Central memory CD8-positive, alpha-beta T cell (primary cell): ENCODE measurements around the gene POLDIP3.
"Not testable (repeated sequence)": the region's sequence is repeated elsewhere in the genome, so short reads cannot be mapped to it uniquely, and the experiment has no call there.

Source experiments
- ATAC-seq: fragments of 150-1000 bp; cut with Tn5 transposase; replicated peaks from 2 replicates; pipeline ENCODE4 v1.10.0; 2022; ENCODE audit warnings: mild to moderate bottlenecking, moderate FRiP score, moderate number of reproducible peaks; ENCODE audit not compliant: poor library complexity, severe bottlenecking; ENCODE audit errors: extremely low read depth
- DNase-seq, 2 donors: peaks; one replicate each; pipeline ENCODE4 v3.0.0; 2021; ENCODE audit warnings: low spot score in 2 of 2
- H3K27ac Mint-ChIP-seq: one replicate; pipeline ENCODE4 v1.8.0; 2022; ENCODE audit warnings: low read depth, mild to moderate bottlenecking, moderate library complexity, mixed read lengths
- H3K27me3 Mint-ChIP-seq: one replicate; pipeline ENCODE4 v1.8.0; 2022; ENCODE audit warnings: mixed read lengths
- H3K36me3 Mint-ChIP-seq: one replicate; pipeline ENCODE4 v1.8.0; 2022; ENCODE audit warnings: mild to moderate bottlenecking, moderate library complexity, mixed read lengths; ENCODE audit not compliant: insufficient read depth
- H3K4me1 Mint-ChIP-seq: one replicate; pipeline ENCODE4 v1.8.0; 2022; ENCODE audit warnings: mixed read lengths
- H3K4me3 Mint-ChIP-seq: one replicate; pipeline ENCODE4 v1.8.0; 2022; ENCODE audit warnings: mild to moderate bottlenecking, moderate library complexity, mixed read lengths
- H3K9me3 Mint-ChIP-seq: one replicate; pipeline ENCODE4 v1.8.0; 2022; ENCODE audit warnings: mixed read lengths

The POLDIP3 gene

GRCh38 chr22:42584364-42584940 lies 30.2 kb downstream of the POLDIP3 start:
- Mint-ChIP-seq H3K4me1 (peaks cover 23% of the 10 kb centered on the region), H3K36me3 (peaks cover 59% of the 10 kb centered on the region), H3K27me3 (no peaks in the 10 kb centered on the region), H3K9me3 (no peaks in the 10 kb centered on the region), H3K27ac (no peak overlapping the region), H3K4me3 (no peak overlapping the region)
- no peak for ATAC-seq
- no peak for DNase-seq

GRCh38 chr22:42582987-42583386 lies 31.7 kb downstream of the POLDIP3 start:
- peaks cover 23% of the 10 kb centered on the region for H3K4me1 Mint-ChIP-seq
- peaks cover 52% of the 10 kb centered on the region for H3K36me3 Mint-ChIP-seq
- DNase-seq (no peak), ATAC-seq (no peak)
- H3K27ac Mint-ChIP-seq, result no peak overlapping the region
- no peaks in the 10 kb centered on the region for H3K27me3 Mint-ChIP-seq
- H3K9me3 Mint-ChIP-seq, result no peaks in the 10 kb centered on the region
- no peak overlapping the region for H3K4me3 Mint-ChIP-seq

DNA sequence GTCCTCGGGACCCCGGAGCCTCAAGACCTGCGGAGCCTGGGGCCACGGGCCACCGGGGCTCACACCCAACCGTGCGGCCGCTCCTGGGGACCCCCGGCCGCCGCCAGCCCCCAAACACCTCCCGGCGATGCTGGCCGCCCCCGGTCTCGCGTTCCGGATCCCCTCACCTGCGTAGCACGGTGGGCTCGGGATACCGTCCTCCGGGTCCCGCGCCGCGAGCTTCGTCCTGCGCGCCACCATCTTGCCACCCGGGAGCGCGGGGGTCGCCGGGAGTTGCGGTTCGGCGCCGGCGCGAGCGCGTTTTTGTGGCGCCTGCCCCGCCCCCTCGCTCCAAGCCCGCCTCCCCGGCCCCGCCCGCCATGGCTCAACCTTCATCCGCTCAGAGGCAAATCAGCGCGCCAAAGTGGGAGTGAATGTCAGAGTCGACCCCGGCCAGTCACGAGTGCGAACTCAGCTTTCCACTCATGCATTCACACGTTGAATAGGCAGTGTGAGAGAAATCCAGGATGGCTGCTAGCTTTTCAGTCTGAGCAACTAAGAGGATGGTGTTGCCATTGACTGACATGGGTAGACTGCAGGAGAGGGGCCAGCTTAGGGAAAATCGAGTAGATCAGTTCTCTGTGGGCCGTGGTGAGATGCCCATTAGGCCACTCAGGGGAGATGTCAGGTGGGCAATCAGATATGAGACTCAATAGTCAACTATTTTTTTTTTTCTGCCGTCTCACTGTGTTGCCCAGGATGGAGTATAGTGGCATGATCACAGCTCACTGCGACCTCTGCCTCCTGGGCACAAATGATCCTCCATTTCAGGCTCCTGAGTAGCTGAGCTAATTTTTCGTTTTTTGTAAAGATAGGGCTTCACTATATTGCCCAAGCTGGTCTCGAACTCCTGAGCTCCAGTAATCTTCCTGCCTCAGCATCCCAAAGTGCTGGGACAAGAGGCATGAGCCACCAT lies 32.6 kb downstream of the POLDIP3 start:
- peaks cover 23% of the 10 kb centered on the region for H3K4me1 Mint-ChIP-seq
- H3K4me3 Mint-ChIP-seq, result peak overlapping the region; percentile 98
- H3K36me3 Mint-ChIP-seq, result peaks cover 52% of the 10 kb centered on the region
- DNase-seq (peak; percentile 59 to 64), ATAC-seq (peak; percentile 73)
- no peaks in the 10 kb centered on the region for H3K9me3 Mint-ChIP-seq
- no peaks in the 10 kb centered on the region for H3K27me3 Mint-ChIP-seq
- peak overlapping the region; percentile 86 for H3K27ac Mint-ChIP-seq

DNA sequence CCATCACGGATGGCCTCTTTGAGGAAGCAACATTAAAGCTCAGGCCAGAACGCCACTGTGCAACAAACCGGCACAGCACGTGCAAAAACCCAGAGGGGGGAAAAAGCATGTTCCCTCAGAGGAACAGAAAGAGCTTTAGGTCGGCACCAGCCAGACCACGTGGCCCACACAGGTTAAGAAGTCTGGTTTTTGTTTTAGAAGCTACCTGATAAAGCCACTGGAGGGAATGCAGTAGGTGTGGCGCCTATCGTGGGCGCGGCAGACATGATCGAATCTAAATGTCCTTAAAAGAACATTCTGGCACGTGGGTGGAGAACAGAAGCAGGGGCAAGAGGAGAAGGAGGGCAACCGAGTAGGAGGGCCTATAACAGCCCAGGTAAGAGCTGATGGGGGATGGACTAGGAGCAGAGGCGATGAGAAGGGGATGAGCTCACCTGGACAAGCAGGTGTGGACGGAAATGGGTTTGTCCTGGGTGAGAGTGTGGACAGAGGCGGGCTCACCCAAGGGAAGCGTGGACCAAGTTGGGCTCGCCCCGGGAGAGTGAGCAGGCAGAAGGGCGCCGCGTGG lies 33.4 kb downstream of the POLDIP3 start:
- peaks cover 18% of the 10 kb centered on the region for H3K4me1 Mint-ChIP-seq
- peak; percentile 61 for ATAC-seq

GRCh38 chr22:42580040-42580439 lies 34.6 kb downstream of the POLDIP3 start:
- H3K4me3 Mint-ChIP-seq, H3K27me3 Mint-ChIP-seq, ATAC-seq, H3K9me3 Mint-ChIP-seq, DNase-seq, H3K27ac Mint-ChIP-seq: not testable (repeated sequence)
- Mint-ChIP-seq H3K36me3 (peaks cover 37% of the 10 kb centered on the region), H3K4me1 (peaks cover 18% of the 10 kb centered on the region)

More for the DNA sequence above, 33.4 kb downstream of the POLDIP3 start:
- not testable (repeated sequence) for H3K27me3 Mint-ChIP-seq, DNase-seq, H3K9me3 Mint-ChIP-seq
- H3K27ac Mint-ChIP-seq, result peak overlapping the region; percentile 86
- H3K36me3 Mint-ChIP-seq, result peaks cover 46% of the 10 kb centered on the region
- H3K4me3 Mint-ChIP-seq, result peak overlapping the region; percentile 98

DNA sequence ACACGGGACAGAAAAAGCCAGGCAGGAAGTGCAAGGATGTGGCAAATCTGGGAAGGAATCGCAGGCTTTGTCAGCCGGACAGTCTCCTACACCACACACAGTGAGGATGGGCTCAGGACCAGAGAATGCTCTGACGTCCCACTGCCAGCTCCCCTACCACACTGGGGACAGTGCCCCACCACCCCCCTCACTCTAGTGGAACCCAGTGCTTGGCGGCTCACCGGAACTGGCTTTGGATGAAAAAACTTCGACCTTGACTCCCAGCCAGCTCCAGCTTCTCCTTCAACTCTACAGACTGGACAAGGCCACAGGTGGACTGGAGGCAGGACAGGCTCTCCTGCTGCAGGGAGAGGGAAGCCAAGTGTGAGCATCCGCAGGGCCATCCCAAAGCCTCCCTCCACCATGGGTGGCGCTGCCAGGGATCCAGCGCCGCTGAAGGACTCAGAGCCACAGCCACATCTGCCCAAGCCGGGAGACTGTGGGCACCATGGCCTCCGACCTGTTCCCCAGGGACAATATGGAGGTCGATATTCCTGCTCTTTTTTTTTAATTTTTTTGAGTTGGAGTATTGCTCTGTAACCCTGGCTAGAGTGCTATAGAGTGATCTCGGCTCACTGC lies 37.0 kb downstream of the POLDIP3 start:
- ATAC-seq, result no peak
- Mint-ChIP-seq H3K4me3 (no peak overlapping the region), H3K9me3 (no peaks in the 10 kb centered on the region), H3K27me3 (no peaks in the 10 kb centered on the region), H3K4me1 (peaks cover 18% of the 10 kb centered on the region), H3K27ac (no peak overlapping the region), H3K36me3 (peaks cover 33% of the 10 kb centered on the region)
- DNase-seq, result no peak

DNA sequence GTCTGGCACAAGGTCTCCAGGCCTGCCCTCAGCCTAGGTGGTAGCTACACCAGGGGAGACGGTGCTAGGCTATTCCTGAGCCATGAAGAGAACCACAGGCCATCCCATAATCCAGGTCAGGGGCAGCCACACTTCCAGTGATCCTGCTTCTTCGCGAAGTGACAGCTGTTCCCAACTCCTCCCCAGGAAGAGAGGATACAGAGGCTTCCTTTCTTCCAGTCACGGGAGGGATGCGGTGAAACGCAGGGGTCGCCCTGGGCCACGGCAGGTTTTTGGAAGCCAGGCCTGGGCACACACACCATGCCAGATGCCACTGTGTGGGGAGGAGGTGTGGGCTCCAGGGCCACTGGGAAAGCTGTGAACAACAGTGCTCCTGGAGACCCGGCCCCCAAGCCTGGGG lies 37.5 kb downstream of the POLDIP3 start:
- not testable (repeated sequence) for H3K27ac Mint-ChIP-seq, ATAC-seq, H3K27me3 Mint-ChIP-seq, DNase-seq, H3K4me3 Mint-ChIP-seq, H3K9me3 Mint-ChIP-seq
- H3K36me3 Mint-ChIP-seq, result peaks cover 32% of the 10 kb centered on the region
- peaks cover 14% of the 10 kb centered on the region for H3K4me1 Mint-ChIP-seq

- H3K27me3 Mint-ChIP-seq, ATAC-seq: not testable (repeated sequence)
Measured at GRCh38 chr22:42575996-42576574, 38.6 kb downstream of the POLDIP3 start.

GRCh38 chr22:42574468-42574867 lies 40.2 kb downstream of the POLDIP3 start:
- H3K27me3 Mint-ChIP-seq, H3K9me3 Mint-ChIP-seq, H3K27ac Mint-ChIP-seq, DNase-seq, H3K4me3 Mint-ChIP-seq, H3K4me1 Mint-ChIP-seq, ATAC-seq: not testable (repeated sequence)
- H3K36me3 Mint-ChIP-seq, result peaks cover 27% of the 10 kb centered on the region

More at GRCh38 chr22:42575996-42576574, 38.6 kb downstream of the POLDIP3 start:
- H3K27ac Mint-ChIP-seq, DNase-seq, H3K4me1 Mint-ChIP-seq, H3K9me3 Mint-ChIP-seq, H3K4me3 Mint-ChIP-seq: not testable (repeated sequence)
- peaks cover 31% of the 10 kb centered on the region for H3K36me3 Mint-ChIP-seq

DNA sequence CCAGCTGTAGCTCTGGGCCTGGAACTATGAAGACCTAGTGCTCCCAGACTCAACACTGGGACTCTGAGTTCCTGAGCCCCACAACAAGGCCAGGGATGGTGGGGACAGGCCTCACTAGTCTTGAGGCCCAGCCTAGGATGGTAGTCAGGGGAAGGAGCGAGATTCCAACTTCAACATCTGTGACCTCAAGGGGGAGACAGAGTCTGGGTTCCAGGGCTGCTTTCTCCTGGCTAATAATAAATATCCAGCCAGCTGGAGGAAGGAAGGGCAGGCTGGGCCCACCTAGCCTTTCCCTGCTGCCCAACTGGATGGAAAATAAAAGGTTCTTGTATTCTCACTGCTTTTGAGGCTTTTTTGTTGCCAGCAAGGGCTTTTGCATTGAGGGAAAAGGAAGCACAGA lies 40.6 kb downstream of the POLDIP3 start:
- H3K27ac Mint-ChIP-seq, H3K4me1 Mint-ChIP-seq, DNase-seq, H3K27me3 Mint-ChIP-seq, H3K9me3 Mint-ChIP-seq, H3K4me3 Mint-ChIP-seq, ATAC-seq: not testable (repeated sequence)
- H3K36me3 Mint-ChIP-seq, result peaks cover 27% of the 10 kb centered on the region

DNA sequence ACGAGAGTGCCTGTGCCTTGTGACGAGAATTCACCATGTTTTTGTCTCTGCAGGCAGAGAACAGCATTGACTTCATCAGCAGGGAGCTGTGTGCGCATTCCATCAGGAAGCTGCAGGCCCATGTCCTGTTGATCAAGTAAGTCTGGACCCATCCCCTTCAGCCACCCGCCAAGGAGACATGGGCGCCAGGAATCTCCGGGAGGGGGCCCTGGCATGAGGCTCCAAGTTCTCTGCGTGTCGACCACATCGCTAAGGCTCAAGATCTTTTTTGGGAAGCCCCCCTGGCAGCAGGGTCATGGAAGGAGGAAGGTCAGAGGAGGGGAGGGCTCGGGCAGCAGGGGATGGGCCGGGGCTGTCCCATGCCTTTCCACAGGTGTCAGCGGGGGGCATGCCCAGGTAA lies 43.6 kb downstream of the POLDIP3 start:
- not testable (repeated sequence) for H3K27ac Mint-ChIP-seq, ATAC-seq, H3K4me1 Mint-ChIP-seq, H3K9me3 Mint-ChIP-seq, H3K4me3 Mint-ChIP-seq, DNase-seq, H3K27me3 Mint-ChIP-seq
- H3K36me3 Mint-ChIP-seq, result peaks cover 17% of the 10 kb centered on the region

GRCh38 chr22:42570580-42570979 lies 44.1 kb downstream of the POLDIP3 start:
- H3K4me3 Mint-ChIP-seq, H3K27me3 Mint-ChIP-seq, H3K27ac Mint-ChIP-seq, H3K9me3 Mint-ChIP-seq, H3K4me1 Mint-ChIP-seq, DNase-seq, ATAC-seq: not testable (repeated sequence)
- H3K36me3 Mint-ChIP-seq, result peaks cover 17% of the 10 kb centered on the region
